ENCODE data around the gene CASP8.

DNA sequence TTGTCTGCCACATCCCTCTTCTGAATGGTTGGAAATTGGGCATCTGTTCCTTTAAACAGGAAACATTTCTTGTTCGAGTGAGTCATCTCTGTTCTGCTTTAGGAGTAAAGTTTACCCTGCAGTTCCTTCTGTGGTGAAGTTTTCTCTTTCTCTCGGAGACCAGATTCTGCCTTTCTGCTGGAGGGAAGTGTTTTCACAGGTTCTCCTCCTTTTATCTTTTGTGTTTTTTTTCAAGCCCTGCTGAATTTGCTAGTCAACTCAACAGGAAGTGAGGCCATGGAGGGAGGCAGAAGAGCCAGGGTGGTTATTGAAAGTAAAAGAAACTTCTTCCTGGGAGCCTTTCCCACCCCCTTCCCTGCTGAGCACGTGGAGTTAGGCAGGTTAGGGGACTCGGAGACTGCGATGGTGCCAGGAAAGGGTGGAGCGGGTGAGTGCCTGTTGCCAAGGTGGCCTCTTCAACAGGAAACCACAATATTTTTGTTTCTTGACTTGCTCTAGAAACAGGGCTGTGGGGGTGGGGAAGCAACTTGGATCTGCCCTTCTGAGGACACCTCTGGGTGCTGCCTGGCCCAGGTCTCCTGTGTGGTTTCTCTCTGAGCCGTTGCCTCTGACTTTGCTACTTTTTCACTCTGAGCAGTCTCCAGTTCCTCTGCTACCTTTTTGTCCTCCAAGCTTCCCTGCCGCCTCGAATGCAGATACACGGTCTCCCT is 2.2 kb upstream of the CASP8 start:
- TF ChIP-seq, protein P1, sequence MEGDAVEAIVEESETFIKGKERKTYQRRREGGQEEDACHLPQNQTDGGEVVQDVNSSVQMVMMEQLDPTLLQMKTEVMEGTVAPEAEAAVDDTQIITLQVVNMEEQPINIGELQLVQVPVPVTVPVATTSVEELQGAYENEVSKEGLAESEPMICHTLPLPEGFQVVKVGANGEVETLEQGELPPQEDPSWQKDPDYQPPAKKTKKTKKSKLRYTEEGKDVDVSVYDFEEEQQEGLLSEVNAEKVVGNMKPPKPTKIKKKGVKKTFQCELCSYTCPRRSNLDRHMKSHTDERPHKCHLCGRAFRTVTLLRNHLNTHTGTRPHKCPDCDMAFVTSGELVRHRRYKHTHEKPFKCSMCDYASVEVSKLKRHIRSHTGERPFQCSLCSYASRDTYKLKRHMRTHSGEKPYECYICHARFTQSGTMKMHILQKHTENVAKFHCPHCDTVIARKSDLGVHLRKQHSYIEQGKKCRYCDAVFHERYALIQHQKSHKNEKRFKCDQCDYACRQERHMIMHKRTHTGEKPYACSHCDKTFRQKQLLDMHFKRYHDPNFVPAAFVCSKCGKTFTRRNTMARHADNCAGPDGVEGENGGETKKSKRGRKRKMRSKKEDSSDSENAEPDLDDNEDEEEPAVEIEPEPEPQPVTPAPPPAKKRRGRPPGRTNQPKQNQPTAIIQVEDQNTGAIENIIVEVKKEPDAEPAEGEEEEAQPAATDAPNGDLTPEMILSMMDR (IDR thresholded peaks at IDR 0.05) = no peak
- TF ChIP-seq POLR2A (IDR thresholded peaks at IDR 0.05) = no peak
